HG02840 (cell line): Measurements from ENCODE around the gene ATP8B3.
"Not testable (repeated sequence)": the region's sequence is repeated elsewhere in the genome, so short reads cannot be mapped to it uniquely, and the experiment has no call there.

Experiments
- ATAC-seq: cut with Tn5 transposase; IDR thresholded peaks from one replicate; pipeline ENCODE4 v1.9.1; 2021; ENCODE audit warnings: mild to moderate bottlenecking, moderate library complexity, moderate number of reproducible peaks; ENCODE audit not compliant: unreplicated experiment, low FRiP score

ATP8B3 gene

GRCh38 chr19:1760786-1761527, 51.1 kb downstream of the ATP8B3 start:
- not testable (repeated sequence) for ATAC-seq

- no peak for ATAC-seq
These were observed 52.1 kb downstream of the ATP8B3 start for GRCh38 chr19:1760020-1760419.

GRCh38 chr19:1758959-1759903, 52.8 kb downstream of the ATP8B3 start:
- no peak for ATAC-seq

- ATAC-seq = no peak
These were observed 53.9 kb downstream of the ATP8B3 start for GRCh38 chr19:1758231-1758577.

- ATAC-seq = no peak
These were observed 54.4 kb downstream of the ATP8B3 start for GRCh38 chr19:1757468-1758230.

GRCh38 chr19:1756705-1757465, 55.2 kb downstream of the ATP8B3 start:
- ATAC-seq = no peak

GRCh38 chr19:1756264-1756663, 55.8 kb downstream of the ATP8B3 start:
- ATAC-seq = no peak

GRCh38 chr19:1755467-1756171, 56.5 kb downstream of the ATP8B3 start:
- no peak for ATAC-seq

GRCh38 chr19:1754636-1755466, 57.2 kb downstream of the ATP8B3 start:
- no peak for ATAC-seq

GRCh38 chr19:1754018-1754635, 57.9 kb downstream of the ATP8B3 start:
- ATAC-seq = no peak

- no peak for ATAC-seq
These were observed 59.0 kb downstream of the ATP8B3 start, which contains the start of gene ONECUT3 for GRCh38 chr19:1752757-1753728. Gene ONECUT3 (plus strand): TSS chr19:1753506. CDS start chr19:1753663, 157 bp downstream.

- no peak for ATAC-seq
These were observed 59.9 kb downstream of the ATP8B3 start for GRCh38 chr19:1752009-1752756.

- ATAC-seq = no peak
These were observed 60.6 kb downstream of the ATP8B3 start for GRCh38 chr19:1751367-1752008.

GRCh38 chr19:1750343-1751021, 61.6 kb downstream of the ATP8B3 start:
- no peak for ATAC-seq
